ENCODE data around the gene ELMO1.

DNA sequence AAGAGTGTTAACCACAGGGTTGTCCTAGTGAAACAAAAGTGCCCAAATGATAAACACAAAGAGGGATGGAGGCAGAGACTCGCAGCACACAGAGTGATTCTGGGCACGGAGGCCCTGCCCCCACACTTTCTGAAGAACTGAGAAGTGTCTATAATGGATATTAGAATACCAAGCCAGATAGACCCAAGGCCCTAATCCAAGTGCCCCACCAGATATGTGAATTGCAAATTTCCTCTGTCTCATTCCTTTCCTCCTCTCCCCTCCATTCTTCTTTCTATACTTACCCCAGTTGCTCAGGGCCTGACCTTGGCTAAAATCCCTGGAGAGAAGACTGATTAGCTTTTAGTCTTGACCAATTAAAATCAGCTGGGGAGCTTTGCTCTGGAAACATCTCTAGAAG, 617.6 kb downstream of the ELMO1 start:
- TF ChIP-seq ARNT (IDR thresholded peaks at IDR 0.05) (no peak), SP1 (IDR thresholded peaks at IDR 0.05) (no peak), LEF1 (IDR thresholded peaks at IDR 0.05; ENCODE audit: borderline replicate concordance) (no peak), SUZ12 (IDR thresholded peaks at IDR 0.05) (no peak), L3MBTL2 (conservative IDR thresholded peaks at IDR 0.05) (no peak), FOXA1 (IDR thresholded peaks at IDR 0.05) (no peak), NFRKB (IDR thresholded peaks at IDR 0.05) (no peak), ELF4 (IDR thresholded peaks at IDR 0.05) (no peak)
